GM12878 (cell line): ENCODE results near the gene CACNA2D2. TPM values are rescaled to one million over a fixed set of nuclear protein-coding genes. Genes with fewer than 3 reads are reported as not detected.

Experiments used
- ATAC-seq: fragments of 200-7000 bp; cut with Tn5 transposase; 3 replicates; pipeline ENCODE4 v1.9.1; 2020; ENCODE audit warnings: mild to moderate bottlenecking, moderate library complexity
- BruUV-seq: library from RNA; stranded (reverse); fragments of 400-500 nt; replicated peaks from 2 replicates; lab custom pipeline; 2021; lab: Mats Ljungman, UMichigan
- CTCF ChIA-PET: fragments of 300-600 bp; sonication (Branson Sonifier 250); formaldehyde crosslinking; extraction: SDS; loops from one replicate; lab custom pipeline; 2021; ENCODE audit warnings: inconsistent platforms; lab: Yijun Ruan, JAX
- POLR2A ChIA-PET: fragments of 350-600 bp; formaldehyde crosslinking; extraction: SDS; loops from one replicate; lab custom pipeline; 2021; ENCODE audit warnings: inconsistent platforms; lab: Charles Lee
- RAD21 ChIA-PET: fragments of 300-600 bp; sonication (Branson Sonifier 250); formaldehyde crosslinking; loops from one replicate; lab custom pipeline; 2023; ENCODE audit warnings: antibody characterized with exemption; ENCODE audit not compliant: unreplicated experiment; lab: Charles Lee
- SMC1A ChIA-PET: fragments of 300-600 bp; sonication (Branson Sonifier 250); formaldehyde crosslinking; loops from one replicate; lab custom pipeline; 2023; ENCODE audit not compliant: unreplicated experiment, uncharacterized antibody; lab: Charles Lee
- DNase-seq: peaks from one replicate; pipeline ENCODE4 v3.0.0-alpha.2; 2011; ENCODE audit warnings: low read depth, low spot score
- FAIRE-seq: peaks from 3 replicates; lab custom pipeline; 2011; peaks lifted over from hg19 to GRCh38; lab: Jason Lieb, UNC
- H2AFZ ChIP-seq: 2 replicates; pipeline ENCODE4 v1.6.0; 2011; ENCODE audit warnings: low read depth, low read length, control low read depth; ENCODE audit not compliant: control insufficient read depth
- H3K27ac ChIP-seq: 2 replicates; pipeline ENCODE4 v1.5.1; 2011; ENCODE audit warnings: control low read depth; ENCODE audit not compliant: control insufficient read depth, insufficient read depth
- H3K27me3 ChIP-seq, 2 experiments: replicated peaks in 1 of 2; 2 replicates each; pipeline versions ENCODE4 v1.6.0 to v1.6.1; 2011; ENCODE audit warnings: low read length in 1 of 2; ENCODE audit not compliant: control insufficient read depth in 2 of 2, insufficient read depth in 2 of 2
- H3K36me3 ChIP-seq, 2 experiments: 2 replicates each; pipeline ENCODE4 v1.5.1; 2011; ENCODE audit warnings: low read length in 1 of 2; ENCODE audit not compliant: control insufficient read depth in 2 of 2, insufficient read depth in 2 of 2
- H3K4me1 ChIP-seq: 2 replicates; pipeline ENCODE4 v1.6.1; 2011; ENCODE audit warnings: mild to moderate bottlenecking, low read length, moderate library complexity, mixed read lengths; ENCODE audit not compliant: control insufficient read depth, insufficient read depth
- H3K4me2 ChIP-seq: 2 replicates; pipeline ENCODE4 v1.6.0; 2011; ENCODE audit warnings: control low read depth; ENCODE audit not compliant: control insufficient read depth, insufficient read depth
- H3K4me3 ChIP-seq: fragments of 200-600 bp; sonication (generic); 2 replicates; pipeline ENCODE4 v1.5.1; 2016
- H3K79me2 ChIP-seq: 2 replicates; pipeline ENCODE4 v1.6.0; 2011; ENCODE audit warnings: low read length; ENCODE audit not compliant: control insufficient read depth, insufficient read depth
- H3K9ac ChIP-seq: 2 replicates; pipeline ENCODE4 v1.8.0; 2011; ENCODE audit warnings: low read length, control low read depth, mixed read lengths; ENCODE audit not compliant: control insufficient read depth, insufficient read depth
- H3K9me3 ChIP-seq: replicated peaks from 3 replicates; pipeline ENCODE4 v1.5.1; 2011; ENCODE audit warnings: mild to moderate bottlenecking, low read length; ENCODE audit not compliant: control insufficient read depth, insufficient read depth
- H4K20me1 ChIP-seq: 2 replicates; pipeline ENCODE4 v1.6.0; 2011; ENCODE audit not compliant: control insufficient read depth, insufficient read depth
- CREM ChIP-seq: IDR thresholded peaks from 2 replicates; pipeline ENCODE4 v1.6.1; 2014; ENCODE audit warnings: antibody characterized with exemption, low read depth
- CTCF ChIP-seq, 3 experiments: IDR thresholded peaks in 2 of 3; conservative IDR thresholded peaks in 1 of 3; 2 replicates each; pipeline ENCODE4 v1.5.1; 2011; ENCODE audit warnings: low read depth in 3 of 3, low read length in 3 of 3, mild to moderate bottlenecking in 3 of 3, control low read depth in 2 of 3, moderate library complexity in 2 of 3, inconsistent platforms in 1 of 3, mixed read lengths in 1 of 3; ENCODE audit not compliant: control insufficient read depth in 2 of 3, insufficient read depth in 1 of 3; ENCODE audit errors: extremely low read depth in 1 of 3
- HCFC1 ChIP-seq: fragments of 150-350 bp; IDR thresholded peaks from 2 replicates; pipeline ENCODE4 v1.6.1; 2014; ENCODE audit warnings: low read length
- KAT2A ChIP-seq: conservative IDR thresholded peaks from 2 replicates; pipeline ENCODE4 v1.6.1; 2011; ENCODE audit warnings: low read depth, low read length; ENCODE audit not compliant: control insufficient read depth
- MTA3 ChIP-seq: IDR thresholded peaks from 2 replicates; pipeline ENCODE4 v1.6.1; 2012; ENCODE audit warnings: low read length, inconsistent platforms, borderline replicate concordance
- RCOR1 ChIP-seq: conservative IDR thresholded peaks from 2 replicates; pipeline ENCODE4 v1.6.1; 2012; ENCODE audit warnings: low read depth, low read length, improper control_type of control experiment
- TAF1 ChIP-seq: IDR thresholded peaks from 2 replicates; pipeline ENCODE4 v1.6.1; 2011; ENCODE audit warnings: mild to moderate bottlenecking, low read depth, low read length, borderline replicate concordance
- TCF3 ChIP-seq: IDR thresholded peaks from 2 replicates; pipeline ENCODE4 v1.6.1; 2012; ENCODE audit warnings: low read depth, mild to moderate bottlenecking, low read length, borderline replicate concordance; ENCODE audit not compliant: insufficient read depth
- ZNF274 ChIP-seq: IDR thresholded peaks from one replicate; pipeline ENCODE4 v1.8.0; 2011; ENCODE audit not compliant: insufficient read length, insufficient read depth
- WGBS: methylation state at CpG from one replicate; pipeline ENCODE4 v1.1.6; 2016; ENCODE audit warnings: low lambda C conversion rate; ENCODE audit not compliant: insufficient replicate concordance, insufficient coverage; ENCODE audit errors: missing lambda C conversion rate; 5-methylcytosine and 5-hydroxymethylcytosine counted together
- in situ Hi-C: fragments of 300-500 bp; cut with MboI; formaldehyde crosslinking; loops from 9 replicates; pipeline ENCODE4 v1.14.3; 2018; ENCODE audit warnings: mixed read lengths
- intact Hi-C: fragments of 100-400 bp; cut with micrococcal nuclease; formaldehyde crosslinking; loops from one replicate; pipeline ENCODE4 v1.14.2; 2022; ENCODE audit not compliant: unreplicated experiment
- polyA plus RNA-seq, 11 experiments: library from polyadenylated mRNA; depleted of rRNA in 4 of 11; unstranded in 6 of 11; stranded (reverse) in 5 of 11; fragments of >200 nt; fragmentation: Nextera tagmentation in 4 of 11; fragmentation: Illumina TruSeq in 1 of 11; extraction: Ambion mirVana in 4 of 11; extraction: Trizol in 1 of 11; gene quantifications; 1 replicate in 1 of 11; 2 replicates in 10 of 11; pipeline versions ENCODE4 v1.2.1 to v1.2.3, GENCODE V29; 2011 to 2016; ENCODE audit warnings: inconsistent platforms in 2 of 11, missing spikeins in 2 of 11, low read depth in 1 of 11
- total RNA-seq, 4 experiments: library from RNA; depleted of rRNA in 3 of 4; stranded (reverse); fragments of >200 nt in 3 of 4; fragmentation: Illumina TruSeq in 1 of 4; extraction: Trizol in 1 of 4; gene quantifications; 2 replicates each; pipeline versions ENCODE4 v1.2.1 to v1.2.3, GENCODE V29; 2013 to 2021
- TF ChIP-seq, protein P1 (sequence below): fragments of 450-650 bp; IDR thresholded peaks from 2 replicates; pipeline ENCODE4 v1.6.1; 2018; ENCODE audit warnings: mild to moderate bottlenecking, low read depth, moderate library complexity; ENCODE audit not compliant: partially characterized antibody

Gene CACNA2D2
- total and polyA plus RNA-seq, 10 of the 15 experiments (the other 5 are each of a cell fraction or from before 2014, with no cell fraction given) = 0.03 to 0.07 TPM; not detected in 8

GRCh38 chr3:50441424-50442217 is 61.8 kb downstream of the CACNA2D2 start:
- DNase-seq = no peak
- ATAC-seq = no peak
- POLR2A ChIA-PET = no interaction called here
- no peak overlapping the region for H3K4me3 ChIP-seq
- no peaks in the 10 kb centered on the region for H3K79me2 ChIP-seq
- TF ChIP-seq TCF3 (no peak), HCFC1 (no peak), MTA3 (no peak)
- WGBS = 29% methylated on average over 7 of the region's 7 CpGs
- no TSS peak for BruUV-seq
- RAD21 ChIA-PET = no interaction called here
- SMC1A ChIA-PET = no interaction called here
- no peaks in the 10 kb centered on the region; the same call in 1 of the 2 replicates for H4K20me1 ChIP-seq
- no peak overlapping the region for H2AFZ ChIP-seq
- H3K27ac ChIP-seq = no peak overlapping the region
- FAIRE-seq = no peak
- H3K4me2 ChIP-seq = no peak overlapping the region
- H3K36me3 ChIP-seq = no peaks in the 10 kb centered on the region
- CTCF ChIA-PET = no interaction called here
- intact Hi-C loops (no loop called here), in situ Hi-C loops (no loop called here)
- H3K9ac ChIP-seq = no peak overlapping the region
- peaks cover 0 to 3% of the 10 kb centered on the region in 2 experiments; a peak in 3 of 4 replicates for H3K27me3 ChIP-seq
- no peaks in the 10 kb centered on the region for H3K4me1 ChIP-seq
- no peaks in the 10 kb centered on the region for H3K9me3 ChIP-seq

- Histone ChIP-seq H3K4me1 (no peaks in the 10 kb centered on the region), H2AFZ (no peak overlapping the region), H3K27ac (no peak overlapping the region), H3K79me2 (no peaks in the 10 kb centered on the region), H3K27me3 (no peaks in the 10 kb centered on the region; a peak in 2 of 4 replicates), H3K4me3 (no peak overlapping the region), H4K20me1 (no peaks in the 10 kb centered on the region), H3K9me3 (no peaks in the 10 kb centered on the region), H3K36me3 (no peaks in the 10 kb centered on the region), H3K9ac (no peak overlapping the region), H3K4me2 (no peak overlapping the region)
- DNase-seq (no peak), ATAC-seq (peak; percentile 94), FAIRE-seq (no peak)
- intact Hi-C loops (loop anchor here (1.0 kb wide), 3 partner anchors 106 to 178 kb away; no protein-coding TSS in a partner anchor), in situ Hi-C loops (no loop called here)
- SMC1A ChIA-PET = interaction anchor here (0.9 kb wide), 1 partner anchor 106 kb away, joined by 3 read pairs; no protein-coding TSS in a partner anchor
- CTCF ChIA-PET = interaction anchor here (1.2 to 2.0 kb wide), 2 partner anchors 10 to 107 kb away, joined by 4 to 8 read pairs; no protein-coding TSS in a partner anchor
- RAD21 ChIA-PET = no interaction called here
- POLR2A ChIA-PET = no interaction called here
- BruUV-seq = no TSS peak
- 4% methylated on average over 5 of the region's 5 CpGs for WGBS
- TF ChIP-seq CREM (no peak), TAF1 (no peak), RCOR1 (no peak), ZNF274 (no peak), KAT2A (no peak), CTCF (IDR thresholded peaks at IDR 0.05 in 2 of 3, conservative IDR thresholded peaks at IDR 0.05 in 1 of 3; ENCODE audit: control insufficient read depth in 2 of 3, extremely low read depth in 1 of 3, insufficient read depth in 1 of 3, low read depth in 3 of 3, low read length in 3 of 3) (peak; percentile 62 to 84 (median 79))
- TF ChIP-seq, protein P1, sequence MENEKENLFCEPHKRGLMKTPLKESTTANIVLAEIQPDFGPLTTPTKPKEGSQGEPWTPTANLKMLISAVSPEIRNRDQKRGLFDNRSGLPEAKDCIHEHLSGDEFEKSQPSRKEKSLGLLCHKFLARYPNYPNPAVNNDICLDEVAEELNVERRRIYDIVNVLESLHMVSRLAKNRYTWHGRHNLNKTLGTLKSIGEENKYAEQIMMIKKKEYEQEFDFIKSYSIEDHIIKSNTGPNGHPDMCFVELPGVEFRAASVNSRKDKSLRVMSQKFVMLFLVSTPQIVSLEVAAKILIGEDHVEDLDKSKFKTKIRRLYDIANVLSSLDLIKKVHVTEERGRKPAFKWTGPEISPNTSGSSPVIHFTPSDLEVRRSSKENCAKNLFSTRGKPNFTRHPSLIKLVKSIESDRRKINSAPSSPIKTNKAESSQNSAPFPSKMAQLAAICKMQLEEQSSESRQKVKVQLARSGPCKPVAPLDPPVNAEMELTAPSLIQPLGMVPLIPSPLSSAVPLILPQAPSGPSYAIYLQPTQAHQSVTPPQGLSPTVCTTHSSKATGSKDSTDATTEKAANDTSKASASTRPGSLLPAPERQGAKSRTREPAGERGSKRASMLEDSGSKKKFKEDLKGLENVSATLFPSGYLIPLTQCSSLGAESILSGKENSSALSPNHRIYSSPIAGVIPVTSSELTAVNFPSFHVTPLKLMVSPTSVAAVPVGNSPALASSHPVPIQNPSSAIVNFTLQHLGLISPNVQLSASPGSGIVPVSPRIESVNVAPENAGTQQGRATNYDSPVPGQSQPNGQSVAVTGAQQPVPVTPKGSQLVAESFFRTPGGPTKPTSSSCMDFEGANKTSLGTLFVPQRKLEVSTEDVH = no peak
Measured at GRCh38 chr3:50436114-50436674, 67.2 kb downstream of the CACNA2D2 start.
